Activated T-cell treated with anti-CD3 and anti-CD28 coated beads for 1 hour (primary cell): ENCODE results near the gene TASP1.
"Not testable (repeated sequence)": the region's sequence is repeated elsewhere in the genome, so short reads cannot be mapped to it uniquely, and the experiment has no call there.

ENCODE experiments used
- DNase-seq: peaks from one replicate; pipeline ENCODE4 v3.0.0-alpha.2; 2020; ENCODE audit warnings: low read depth

Gene TASP1

GRCh38 chr20:13400453-13400852 lies 238.3 kb downstream of the TASP1 start:
- no peak for DNase-seq

GRCh38 chr20:13397300-13397724 lies 241.4 kb downstream of the TASP1 start:
- no peak for DNase-seq

GRCh38 chr20:13396826-13397225 lies 241.9 kb downstream of the TASP1 start:
- DNase-seq = no peak

- DNase-seq = no peak
These were observed 242.7 kb downstream of the TASP1 start for GRCh38 chr20:13396022-13396421.

- DNase-seq = no peak
These were observed 243.5 kb downstream of the TASP1 start for GRCh38 chr20:13395232-13395631.

GRCh38 chr20:13392391-13392790 lies 246.3 kb downstream of the TASP1 start:
- DNase-seq = no peak

GRCh38 chr20:13389115-13389514 lies 249.6 kb downstream of the TASP1 start:
- DNase-seq = no peak

- DNase-seq = no peak
These were observed 254.6 kb downstream of the TASP1 start for GRCh38 chr20:13384132-13384531.

GRCh38 chr20:13382786-13383185 lies 255.9 kb downstream of the TASP1 start:
- DNase-seq = no peak

GRCh38 chr20:13380497-13381229 lies 258.1 kb downstream of the TASP1 start:
- DNase-seq = not testable (repeated sequence)

GRCh38 chr20:13373400-13373799 lies 265.3 kb downstream of the TASP1 start:
- DNase-seq = no peak

GRCh38 chr20:13364278-13365170 lies 274.2 kb downstream of the TASP1 start:
- DNase-seq = no peak

GRCh38 chr20:13363473-13363872 lies 275.3 kb downstream of the TASP1 start:
- DNase-seq = no peak

GRCh38 chr20:13362165-13362564 lies 276.6 kb downstream of the TASP1 start:
- DNase-seq = not testable (repeated sequence)

GRCh38 chr20:13358936-13359335 lies 279.8 kb downstream of the TASP1 start:
- not testable (repeated sequence) for DNase-seq

GRCh38 chr20:13357782-13358181 lies 280.9 kb downstream of the TASP1 start:
- not testable (repeated sequence) for DNase-seq

GRCh38 chr20:13356591-13356990 lies 282.1 kb downstream of the TASP1 start:
- DNase-seq = no peak

- no peak for DNase-seq
These were observed 282.7 kb downstream of the TASP1 start for GRCh38 chr20:13355941-13356486.

GRCh38 chr20:13355411-13355810 lies 283.3 kb downstream of the TASP1 start:
- DNase-seq = no peak

- no peak for DNase-seq
These were observed 285.3 kb downstream of the TASP1 start for GRCh38 chr20:13353261-13353945.

GRCh38 chr20:13349235-13349604 lies 289.5 kb downstream of the TASP1 start:
- DNase-seq = no peak
